Measurements from ENCODE around the gene BCAR3. TPM values are rescaled to one million over a fixed set of nuclear protein-coding genes. Genes with fewer than 3 reads are reported as not detected.

BCAR3 gene
- total RNA-seq, 1 experiment from 2014 or later = 9.3 TPM

GRCh38 chr1:93628681-93629080 lies 53.0 kb downstream of the BCAR3 start:
- no peak overlapping the region for H3K27ac Mint-ChIP-seq (ENCODE audit: unreplicated experiment)
- no TSS peak for BruUV-seq (replicated peaks)
- TF ChIP-seq CTCF (IDR thresholded peaks at IDR 0.05; ENCODE audit: insufficient read depth in 1 of 2, low read depth in 1 of 2, low read length in 1 of 2, severe bottlenecking in 1 of 2, unreplicated experiment in 1 of 2) = no peak

GRCh38 chr1:93625582-93626327 lies 55.9 kb downstream of the BCAR3 start:
- DNase-seq = no peak
- peaks cover 7% of the 10 kb centered on the region for H3K36me3 Mint-ChIP-seq (ENCODE audit: insufficient read depth, unreplicated experiment)
- ChIA-PET CTCF (no interaction called here), POLR2A (no interaction called here)
- H3K27ac Mint-ChIP-seq (ENCODE audit: unreplicated experiment) = no peak overlapping the region
- Histone ChIP-seq H3K4me3 (ENCODE audit: low read depth, low read length) (no peak overlapping the region), H3K36me3 (ENCODE audit: control insufficient read depth, insufficient read depth, low read length) (no peaks in the 10 kb centered on the region), H3K4me1 (peaks cover 20% of the 10 kb centered on the region), H3K27me3 (replicated peaks; ENCODE audit: control insufficient read depth, insufficient read depth, low read length) (no peaks in the 10 kb centered on the region), H3K9me3 (no peaks in the 10 kb centered on the region)
- no peaks in the 10 kb centered on the region for H3K27me3 Mint-ChIP-seq (ENCODE audit: insufficient read depth, unreplicated experiment)
- H3K4me3 Mint-ChIP-seq (ENCODE audit: unreplicated experiment) = no peak overlapping the region
- no peak for TF ChIP-seq CTCF (IDR thresholded peaks at IDR 0.05; ENCODE audit: insufficient read depth in 1 of 2, low read depth in 1 of 2, low read length in 1 of 2, severe bottlenecking in 1 of 2, unreplicated experiment in 1 of 2)
- peaks cover 14% of the 10 kb centered on the region for H3K4me1 Mint-ChIP-seq (ENCODE audit: low read depth, unreplicated experiment)
- no TSS peak for BruUV-seq (replicated peaks)
- intact Hi-C loops (cut with micrococcal nuclease; ENCODE audit: unreplicated experiment) = no loop called here
- H3K9me3 Mint-ChIP-seq (ENCODE audit: unreplicated experiment) = no peaks in the 10 kb centered on the region

More at GRCh38 chr1:93628681-93629080, 53.0 kb downstream of the BCAR3 start:
- Mint-ChIP-seq H3K36me3 (ENCODE audit: insufficient read depth, unreplicated experiment) (no peaks in the 10 kb centered on the region), H3K4me3 (ENCODE audit: unreplicated experiment) (no peak overlapping the region), H3K4me1 (ENCODE audit: low read depth, unreplicated experiment) (peaks cover 6% of the 10 kb centered on the region), H3K27me3 (ENCODE audit: insufficient read depth, unreplicated experiment) (no peaks in the 10 kb centered on the region), H3K9me3 (ENCODE audit: unreplicated experiment) (no peaks in the 10 kb centered on the region)
- POLR2A ChIA-PET = no interaction called here
- Histone ChIP-seq H3K27me3 (replicated peaks; ENCODE audit: control insufficient read depth, insufficient read depth, low read length) (no peaks in the 10 kb centered on the region), H3K4me1 (no peaks in the 10 kb centered on the region), H3K4me3 (ENCODE audit: low read depth, low read length) (no peak overlapping the region), H3K36me3 (ENCODE audit: control insufficient read depth, insufficient read depth, low read length) (no peaks in the 10 kb centered on the region), H3K9me3 (no peaks in the 10 kb centered on the region)
- CTCF ChIA-PET = interaction anchor here (0.6 to 3.7 kb wide), 6 partner anchors 11 to 913 kb away, joined by 3 to 89 read pairs (median 8); no protein-coding TSS in a partner anchor
- no peak for DNase-seq
- intact Hi-C loops (cut with micrococcal nuclease; ENCODE audit: unreplicated experiment) = loop anchor here (1.0 to 2.0 kb wide), 4 partner anchors 52 to 246 kb away; partner anchors contain the start of gene BCAR3

GRCh38 chr1:93623875-93624274 lies 57.8 kb downstream of the BCAR3 start:
- H3K4me3 ChIP-seq (ENCODE audit: low read depth, low read length) = no peak overlapping the region
- no TSS peak for BruUV-seq (replicated peaks)
- no peaks in the 10 kb centered on the region for H3K9me3 ChIP-seq
- no peaks in the 10 kb centered on the region for H3K36me3 ChIP-seq (ENCODE audit: control insufficient read depth, insufficient read depth, low read length)
- ChIA-PET CTCF (interaction anchor here (0.8 kb wide), 1 partner anchor 177 kb away, joined by 3 read pairs; no protein-coding TSS in a partner anchor), POLR2A (no interaction called here)
- Mint-ChIP-seq H3K36me3 (ENCODE audit: insufficient read depth, unreplicated experiment) (peaks cover 10% of the 10 kb centered on the region), H3K27me3 (ENCODE audit: insufficient read depth, unreplicated experiment) (no peaks in the 10 kb centered on the region), H3K27ac (ENCODE audit: unreplicated experiment) (no peak overlapping the region), H3K9me3 (ENCODE audit: unreplicated experiment) (no peaks in the 10 kb centered on the region), H3K4me3 (ENCODE audit: unreplicated experiment) (no peak overlapping the region), H3K4me1 (ENCODE audit: low read depth, unreplicated experiment) (peaks cover 25% of the 10 kb centered on the region)
- no peak for TF ChIP-seq CTCF (IDR thresholded peaks at IDR 0.05; ENCODE audit: insufficient read depth in 1 of 2, low read depth in 1 of 2, low read length in 1 of 2, severe bottlenecking in 1 of 2, unreplicated experiment in 1 of 2)
- no peaks in the 10 kb centered on the region for H3K27me3 ChIP-seq (replicated peaks; ENCODE audit: control insufficient read depth, insufficient read depth, low read length)
- DNase-seq = no peak
- intact Hi-C loops (cut with micrococcal nuclease; ENCODE audit: unreplicated experiment) = no loop called here
- peaks cover 28% of the 10 kb centered on the region for H3K4me1 ChIP-seq

All from Caco-2 (cell line).